Measurements from ENCODE around the gene AK9.

AK9 gene

DNA sequence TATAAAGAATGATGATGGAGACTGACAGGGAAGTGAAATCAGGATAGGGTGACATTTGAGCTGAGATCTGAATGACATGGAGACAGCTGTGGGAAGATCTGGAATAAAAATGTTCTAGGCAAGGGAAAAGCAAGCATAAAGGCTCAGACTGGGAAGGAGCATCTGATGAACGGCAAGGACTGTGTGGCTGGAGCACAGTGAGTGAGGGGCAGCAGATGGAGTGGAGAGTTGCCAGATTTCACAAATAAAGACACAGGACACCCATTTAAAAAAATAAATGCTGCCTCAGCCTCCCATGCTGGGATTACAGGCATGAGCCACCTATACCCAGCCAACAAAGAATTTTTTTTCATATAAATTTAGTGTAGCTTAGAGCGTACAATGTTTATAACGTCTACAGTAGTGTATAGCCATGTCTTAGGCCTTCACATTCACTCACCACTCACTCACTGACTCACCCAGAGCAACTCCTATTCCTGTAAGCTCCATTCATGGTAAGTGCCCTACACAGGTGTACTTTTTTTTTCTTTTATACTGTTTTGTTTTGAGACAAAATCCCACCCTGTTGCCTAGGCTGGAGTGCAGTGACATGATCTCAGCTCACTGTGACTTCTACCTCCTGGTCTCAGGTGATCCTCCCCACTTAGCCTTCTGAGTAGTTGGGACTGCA, 205.6 kb downstream of the AK9 start:
- TF ChIP-seq, protein P1, sequence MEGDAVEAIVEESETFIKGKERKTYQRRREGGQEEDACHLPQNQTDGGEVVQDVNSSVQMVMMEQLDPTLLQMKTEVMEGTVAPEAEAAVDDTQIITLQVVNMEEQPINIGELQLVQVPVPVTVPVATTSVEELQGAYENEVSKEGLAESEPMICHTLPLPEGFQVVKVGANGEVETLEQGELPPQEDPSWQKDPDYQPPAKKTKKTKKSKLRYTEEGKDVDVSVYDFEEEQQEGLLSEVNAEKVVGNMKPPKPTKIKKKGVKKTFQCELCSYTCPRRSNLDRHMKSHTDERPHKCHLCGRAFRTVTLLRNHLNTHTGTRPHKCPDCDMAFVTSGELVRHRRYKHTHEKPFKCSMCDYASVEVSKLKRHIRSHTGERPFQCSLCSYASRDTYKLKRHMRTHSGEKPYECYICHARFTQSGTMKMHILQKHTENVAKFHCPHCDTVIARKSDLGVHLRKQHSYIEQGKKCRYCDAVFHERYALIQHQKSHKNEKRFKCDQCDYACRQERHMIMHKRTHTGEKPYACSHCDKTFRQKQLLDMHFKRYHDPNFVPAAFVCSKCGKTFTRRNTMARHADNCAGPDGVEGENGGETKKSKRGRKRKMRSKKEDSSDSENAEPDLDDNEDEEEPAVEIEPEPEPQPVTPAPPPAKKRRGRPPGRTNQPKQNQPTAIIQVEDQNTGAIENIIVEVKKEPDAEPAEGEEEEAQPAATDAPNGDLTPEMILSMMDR (conservative IDR thresholded peaks at IDR 0.05; ENCODE audit: low read length): no peak
- DNase-seq (ENCODE audit: low read depth): no peak
- H3K4me3 ChIP-seq (ENCODE audit: low read length): no peak overlapping the region

DNA sequence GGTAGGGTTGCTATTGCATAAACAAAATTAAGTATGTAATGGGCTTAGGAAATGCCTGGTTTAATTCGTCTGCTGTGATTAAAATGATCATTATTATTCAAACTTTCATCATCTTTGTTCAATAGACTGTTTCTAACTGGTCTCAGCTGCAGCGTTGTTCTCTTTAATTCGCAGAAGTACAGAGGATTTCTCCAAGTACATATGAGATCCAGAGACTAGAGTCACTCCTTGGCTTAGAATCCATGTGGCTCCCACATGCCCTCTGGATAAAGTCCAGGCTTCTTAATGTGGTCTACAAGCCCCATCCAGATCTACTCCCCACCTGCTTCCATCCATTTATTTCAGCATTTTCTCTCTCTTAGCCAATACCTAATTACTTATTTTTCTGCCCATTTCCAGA, 206.9 kb downstream of the AK9 start:
- DNase-seq (ENCODE audit: low read depth): peak; percentile 60
- H3K4me3 ChIP-seq (ENCODE audit: low read length): peak overlapping the region; percentile 64; the same call in 1 of the 2 replicates
- TF ChIP-seq, protein P1 (conservative IDR thresholded peaks at IDR 0.05; ENCODE audit: low read length): no peak

DNA sequence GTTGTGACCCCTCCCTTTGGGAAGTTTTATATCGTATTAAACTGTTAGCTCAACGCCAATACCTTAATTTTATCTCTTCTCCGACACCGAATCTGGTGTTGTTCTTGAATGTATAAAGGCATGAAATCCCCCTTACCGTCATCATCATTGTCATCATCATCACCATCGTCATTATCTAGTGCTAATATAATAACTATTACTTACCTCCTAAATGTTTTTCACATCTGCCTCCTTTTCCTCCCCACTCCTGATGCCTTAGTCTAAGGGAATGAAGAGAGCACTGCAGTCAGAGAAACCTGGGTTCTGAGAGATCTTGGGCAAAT, 207.3 kb downstream of the AK9 start:
- peak overlapping the region; percentile 64 for H3K4me3 ChIP-seq (ENCODE audit: low read length)
- TF ChIP-seq, protein P1 (conservative IDR thresholded peaks at IDR 0.05; ENCODE audit: low read length): no peak
- DNase-seq (ENCODE audit: low read depth): no peak

DNA sequence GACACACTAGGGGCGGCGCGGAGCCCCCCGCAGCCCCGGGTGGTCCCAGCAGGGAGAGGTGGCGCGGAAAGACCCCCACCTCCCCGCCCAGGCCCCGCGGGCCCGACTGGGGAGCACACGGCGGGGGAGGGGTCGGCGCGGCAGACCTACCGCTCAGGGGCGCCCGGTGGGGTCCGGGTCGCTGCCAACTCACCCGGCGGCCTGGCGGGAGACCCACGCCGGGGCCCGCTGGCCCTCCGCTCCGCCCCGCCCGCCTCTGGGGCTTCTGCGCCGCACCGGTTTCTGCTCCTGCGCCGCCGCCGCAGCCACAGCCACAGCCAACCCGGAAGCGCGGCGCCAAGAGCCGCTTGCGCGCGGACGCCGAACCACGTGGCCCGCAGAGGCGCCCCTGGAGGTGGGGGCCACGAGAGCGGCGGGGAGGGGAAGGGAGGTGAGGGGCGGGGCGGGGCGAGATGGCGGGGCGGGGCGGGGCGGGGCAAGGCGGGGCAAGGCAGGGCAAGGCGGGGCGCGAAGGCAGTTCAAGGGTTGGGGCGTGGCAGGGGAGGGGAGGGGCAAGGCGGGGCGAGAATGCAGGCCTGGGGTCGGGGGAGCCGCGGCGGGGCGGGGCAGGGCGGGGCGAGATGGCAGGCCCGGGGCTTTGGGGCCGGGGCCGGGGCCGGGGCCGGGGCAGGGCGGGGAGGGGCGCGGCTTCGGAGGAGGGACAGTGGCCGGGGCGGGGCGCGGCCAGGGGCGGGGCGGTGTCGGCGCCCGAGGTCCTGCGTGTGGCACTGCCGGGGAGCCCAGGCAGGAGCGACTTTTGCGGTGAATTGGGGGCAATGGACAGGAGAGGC, 207.9 kb downstream of the AK9 start, which contains the start of gene ZBTB24:
ZBTB24 (minus strand) TSS at position 315 of the 830 bp plus-strand sequence. CDS start 1,193 bp downstream, outside the sequence.
- peak; percentile 89 for DNase-seq (ENCODE audit: low read depth)
- TF ChIP-seq, protein P1 (conservative IDR thresholded peaks at IDR 0.05; ENCODE audit: low read length): no peak

DNA sequence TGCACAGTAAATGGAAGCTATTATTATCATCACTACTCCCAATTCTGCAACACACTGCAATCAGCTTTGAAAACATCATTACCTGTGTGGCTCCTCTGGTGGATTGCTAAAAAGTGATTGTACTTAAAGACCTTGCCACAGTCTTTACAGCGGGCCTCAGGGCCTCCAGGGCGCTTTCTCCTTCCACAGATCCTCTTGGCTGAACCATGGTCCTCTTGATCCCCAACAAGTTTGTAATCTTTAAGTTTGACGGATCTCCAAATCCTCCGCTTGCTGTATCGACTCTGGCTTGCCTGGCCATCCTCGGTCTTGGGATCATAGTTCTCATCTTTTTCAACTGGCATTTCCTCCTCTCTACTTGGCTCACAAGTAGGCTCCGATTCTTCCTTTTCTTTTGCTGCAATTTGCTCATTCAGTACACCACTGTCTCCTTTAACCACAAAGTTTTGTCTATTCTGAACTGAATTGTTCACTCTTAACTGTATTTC, 210.0 kb downstream of the AK9 start:
- TF ChIP-seq, protein P1 (conservative IDR thresholded peaks at IDR 0.05; ENCODE audit: low read length): no peak
- DNase-seq (ENCODE audit: low read depth): no peak
- no peak overlapping the region; the same call in 1 of the 2 replicates for H3K4me3 ChIP-seq (ENCODE audit: low read length)

More for the DNA sequence above, 207.9 kb downstream of the AK9 start, which contains the start of gene ZBTB24:
- peak within 1 kb of the TSS; percentile 82 for H3K4me3 ChIP-seq (ENCODE audit: low read length)

DNA sequence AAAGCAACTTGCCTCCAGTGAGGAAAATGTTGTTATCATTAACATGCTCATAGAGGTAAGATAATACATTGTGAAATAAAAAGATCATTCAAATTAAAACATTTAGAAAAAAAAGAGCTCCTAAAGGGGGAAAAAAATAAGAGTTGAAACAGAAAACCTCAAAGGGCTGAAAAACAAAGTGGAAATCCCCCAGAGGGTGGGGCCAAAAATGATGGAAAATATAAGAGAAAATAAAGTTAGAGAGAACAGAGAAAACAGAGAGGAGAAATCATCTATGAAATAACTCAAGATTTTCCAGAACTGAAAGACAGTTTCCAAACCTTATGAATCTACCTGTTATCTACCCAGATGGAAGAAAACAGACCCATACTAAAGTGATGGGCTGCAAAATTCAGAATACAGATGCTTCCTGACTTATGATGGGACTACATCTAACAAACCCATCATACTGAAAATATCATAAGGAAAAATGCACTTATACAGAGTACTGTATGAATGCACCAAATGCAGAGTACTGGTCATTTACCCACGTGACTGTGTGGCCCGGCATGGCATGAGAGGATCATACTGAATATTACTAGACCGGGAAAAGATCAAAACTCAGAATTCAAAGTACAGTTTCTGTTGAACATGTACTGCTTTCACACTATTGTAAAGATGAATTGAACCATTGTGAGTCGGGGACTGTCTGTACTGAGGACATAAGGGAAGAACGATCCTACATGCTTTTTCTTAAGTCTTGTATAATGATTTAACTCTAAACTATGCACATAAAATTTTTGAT, 212.0 kb downstream of the AK9 start:
- TF ChIP-seq, protein P1 (conservative IDR thresholded peaks at IDR 0.05; ENCODE audit: low read length): no peak
- peak overlapping the region; percentile 15 for H3K4me3 ChIP-seq (ENCODE audit: low read length)
- DNase-seq (ENCODE audit: low read depth): no peak
